Neural cell (in vitro differentiated cells): Measurements from ENCODE around the gene SBNO2. TPM values are rescaled to one million over a fixed set of nuclear protein-coding genes. Genes with fewer than 3 reads are reported as not detected.

ENCODE experiments used
- H2AFZ ChIP-seq: fragments of 200-600, 300-800 bp; sonication (generic), shearing (Covaris generic); 2 replicates; pipeline ENCODE4 v1.6.0; 2014; ENCODE audit warnings: low read depth, mild to moderate bottlenecking, antibody characterized with exemption, low read length, moderate library complexity
- H3F3A ChIP-seq: fragments of 200-600 bp; shearing (Covaris generic); 2 replicates; pipeline ENCODE4 v1.6.1; 2016; ENCODE audit warnings: mild to moderate bottlenecking, moderate library complexity, mixed read lengths, antibody characterized with exemption, low read length; ENCODE audit not compliant: insufficient read depth, poor library complexity, severe bottlenecking
- H3K27ac ChIP-seq: fragments of 200-600, 300-800 bp; sonication (generic), shearing (Covaris generic); 2 replicates; pipeline ENCODE4 v1.5.1; 2014; ENCODE audit warnings: mild to moderate bottlenecking, low read length, moderate library complexity
- H3K27me3 ChIP-seq: fragments of 300-800, 200-600 bp; sonication (generic), shearing (Covaris generic); 2 replicates; pipeline ENCODE4 v1.6.0; 2014; ENCODE audit warnings: mild to moderate bottlenecking, low read depth, low read length, moderate library complexity; ENCODE audit not compliant: insufficient read depth
- H3K36me3 ChIP-seq: fragments of 300-800, 200-600 bp; sonication (generic), shearing (Covaris generic); 2 replicates; pipeline ENCODE4 v1.5.1; 2014; ENCODE audit warnings: mild to moderate bottlenecking, antibody characterized with exemption, low read length, moderate library complexity; ENCODE audit not compliant: insufficient read depth
- H3K4me2 ChIP-seq: fragments of 300-800, 200-600 bp; sonication (generic), shearing (Covaris generic); 2 replicates; pipeline ENCODE4 v1.6.0; 2014; ENCODE audit warnings: mild to moderate bottlenecking, low read length
- H3K4me3 ChIP-seq: fragments of 300-800, 200-600 bp; sonication (generic), shearing (Covaris generic); 2 replicates; pipeline ENCODE4 v1.5.1; 2014; ENCODE audit warnings: mild to moderate bottlenecking, low read length, moderate library complexity
- H3K79me2 ChIP-seq: fragments of 200-600 bp; shearing (Covaris generic); replicated peaks from 2 replicates; pipeline ENCODE4 v1.6.0; 2014; ENCODE audit warnings: mild to moderate bottlenecking, low read length, moderate library complexity; ENCODE audit not compliant: insufficient read depth
- H3K9ac ChIP-seq: fragments of 300-800, 200-600 bp; sonication (generic), shearing (Covaris generic); 2 replicates; pipeline ENCODE4 v1.6.1; 2016; ENCODE audit warnings: mild to moderate bottlenecking, low read length, mixed read lengths
- H3K9me2 ChIP-seq: fragments of 200-600 bp; shearing (Covaris generic); 2 replicates; pipeline ENCODE4 v1.6.1; 2016; ENCODE audit warnings: mild to moderate bottlenecking, low read length, mixed read lengths; ENCODE audit not compliant: insufficient read depth
- H3K9me3 ChIP-seq: fragments of 200-600, 300-800 bp; sonication (generic), shearing (Covaris generic); 2 replicates; pipeline ENCODE4 v1.6.1; 2016; ENCODE audit warnings: mild to moderate bottlenecking, mixed run types, low read length, moderate library complexity, mixed read lengths
- H4K20me1 ChIP-seq: fragments of 200-600 bp; shearing (Covaris generic); 2 replicates; pipeline ENCODE4 v1.6.1; 2016; ENCODE audit warnings: mild to moderate bottlenecking, mixed run types; ENCODE audit not compliant: insufficient read depth
- EP300 ChIP-seq: fragments of 450-650 bp; conservative IDR thresholded peaks from 2 replicates; pipeline ENCODE4 v1.6.1; 2014; ENCODE audit warnings: antibody characterized with exemption, mild to moderate bottlenecking, moderate library complexity; ENCODE audit not compliant: poor library complexity, severe bottlenecking
- EZH2 ChIP-seq: fragments of 200-600, 300-800 bp; shearing (Covaris generic), sonication (generic); IDR thresholded peaks from 2 replicates; pipeline ENCODE4 v1.6.1; 2014; ENCODE audit warnings: antibody characterized with exemption, low read length, borderline replicate concordance, mild to moderate bottlenecking; ENCODE audit not compliant: insufficient read depth, poor library complexity, severe bottlenecking
- MXI1 ChIP-seq: fragments of 450-650 bp; conservative IDR thresholded peaks from 2 replicates; pipeline ENCODE4 v1.6.1; 2014; ENCODE audit warnings: antibody characterized with exemption, mild to moderate bottlenecking; ENCODE audit not compliant: poor library complexity, severe bottlenecking
- POLR2AphosphoS5 ChIP-seq: IDR thresholded peaks from 2 replicates; pipeline ENCODE4 v1.6.1; 2012
- RAD21 ChIP-seq: fragments of 450-650 bp; conservative IDR thresholded peaks from 2 replicates; pipeline ENCODE4 v1.6.1; 2014; ENCODE audit warnings: antibody characterized with exemption, mild to moderate bottlenecking, moderate library complexity
- SMC3 ChIP-seq: fragments of 450-650 bp; conservative IDR thresholded peaks from 2 replicates; pipeline ENCODE4 v1.6.1; 2014; ENCODE audit warnings: antibody characterized with exemption, mild to moderate bottlenecking, moderate library complexity; ENCODE audit not compliant: poor library complexity
- TAF1 ChIP-seq: IDR thresholded peaks from 2 replicates; pipeline ENCODE4 v1.6.1; 2012; ENCODE audit warnings: low read depth
- polyA plus RNA-seq: library from polyadenylated mRNA; depleted of rRNA; stranded (reverse); fragments of >200 nt; gene quantifications from 2 replicates; pipeline ENCODE4 v1.2.3, GENCODE V29; 2014
- TF ChIP-seq, protein P1 (sequence below): IDR thresholded peaks from 2 replicates; pipeline ENCODE4 v1.6.1; 2012; ENCODE audit warnings: borderline replicate concordance
- TF ChIP-seq, protein P2 (sequence below): fragments of 450-650 bp; IDR thresholded peaks from 2 replicates; pipeline ENCODE4 v1.5.1; 2014; ENCODE audit warnings: antibody characterized with exemption, mild to moderate bottlenecking, moderate library complexity; ENCODE audit not compliant: poor library complexity, severe bottlenecking

SBNO2 gene
- polyA plus RNA-seq, 1 donor from 2014 or later = 4.8 TPM

DNA sequence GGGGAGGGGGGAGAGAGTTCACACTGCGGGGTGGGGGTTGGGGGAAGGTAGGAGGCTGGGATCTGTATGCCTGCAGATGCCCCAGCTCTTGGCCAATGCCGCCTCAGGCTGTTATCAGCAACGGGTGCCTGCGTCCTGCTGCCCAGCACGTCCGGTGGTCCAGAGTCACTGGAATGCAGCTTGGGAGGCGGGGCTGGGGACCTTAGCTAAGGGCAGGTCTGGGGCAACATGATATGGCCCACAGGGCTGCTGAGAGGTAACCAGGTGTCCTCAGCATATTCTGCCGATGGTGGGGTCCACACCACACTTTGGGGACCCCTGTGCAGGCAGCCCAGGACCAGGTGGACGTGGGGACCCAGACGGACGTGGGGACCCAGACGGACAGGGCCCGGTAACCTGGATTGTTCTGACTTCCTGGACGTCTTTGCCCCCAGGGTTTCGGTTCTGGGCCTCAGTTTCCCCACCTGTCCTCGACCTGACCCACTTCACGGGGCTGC is 107.8 kb downstream of the SBNO2 start:
- Histone ChIP-seq H3K9me2 (no peaks in the 10 kb centered on the region), H2AFZ (no peak overlapping the region), H3K27ac (no peak overlapping the region), H3K9me3 (no peaks in the 10 kb centered on the region), H3K4me3 (no peak overlapping the region), H3K36me3 (no peaks in the 10 kb centered on the region), H3K9ac (no peak overlapping the region), H3F3A (no peaks in the 10 kb centered on the region), H3K4me2 (no peak overlapping the region), H4K20me1 (no peaks in the 10 kb centered on the region), H3K79me2 (no peaks in the 10 kb centered on the region), H3K27me3 (peaks cover 40% of the 10 kb centered on the region)
- TF ChIP-seq POLR2AphosphoS5 (no peak), SMC3 (no peak), RAD21 (no peak), EZH2 (no peak), TAF1 (no peak), MXI1 (no peak), EP300 (no peak)
- TF ChIP-seq, protein P1, sequence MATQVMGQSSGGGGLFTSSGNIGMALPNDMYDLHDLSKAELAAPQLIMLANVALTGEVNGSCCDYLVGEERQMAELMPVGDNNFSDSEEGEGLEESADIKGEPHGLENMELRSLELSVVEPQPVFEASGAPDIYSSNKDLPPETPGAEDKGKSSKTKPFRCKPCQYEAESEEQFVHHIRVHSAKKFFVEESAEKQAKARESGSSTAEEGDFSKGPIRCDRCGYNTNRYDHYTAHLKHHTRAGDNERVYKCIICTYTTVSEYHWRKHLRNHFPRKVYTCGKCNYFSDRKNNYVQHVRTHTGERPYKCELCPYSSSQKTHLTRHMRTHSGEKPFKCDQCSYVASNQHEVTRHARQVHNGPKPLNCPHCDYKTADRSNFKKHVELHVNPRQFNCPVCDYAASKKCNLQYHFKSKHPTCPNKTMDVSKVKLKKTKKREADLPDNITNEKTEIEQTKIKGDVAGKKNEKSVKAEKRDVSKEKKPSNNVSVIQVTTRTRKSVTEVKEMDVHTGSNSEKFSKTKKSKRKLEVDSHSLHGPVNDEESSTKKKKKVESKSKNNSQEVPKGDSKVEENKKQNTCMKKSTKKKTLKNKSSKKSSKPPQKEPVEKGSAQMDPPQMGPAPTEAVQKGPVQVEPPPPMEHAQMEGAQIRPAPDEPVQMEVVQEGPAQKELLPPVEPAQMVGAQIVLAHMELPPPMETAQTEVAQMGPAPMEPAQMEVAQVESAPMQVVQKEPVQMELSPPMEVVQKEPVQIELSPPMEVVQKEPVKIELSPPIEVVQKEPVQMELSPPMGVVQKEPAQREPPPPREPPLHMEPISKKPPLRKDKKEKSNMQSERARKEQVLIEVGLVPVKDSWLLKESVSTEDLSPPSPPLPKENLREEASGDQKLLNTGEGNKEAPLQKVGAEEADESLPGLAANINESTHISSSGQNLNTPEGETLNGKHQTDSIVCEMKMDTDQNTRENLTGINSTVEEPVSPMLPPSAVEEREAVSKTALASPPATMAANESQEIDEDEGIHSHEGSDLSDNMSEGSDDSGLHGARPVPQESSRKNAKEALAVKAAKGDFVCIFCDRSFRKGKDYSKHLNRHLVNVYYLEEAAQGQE = no peak
- TF ChIP-seq, protein P2, sequence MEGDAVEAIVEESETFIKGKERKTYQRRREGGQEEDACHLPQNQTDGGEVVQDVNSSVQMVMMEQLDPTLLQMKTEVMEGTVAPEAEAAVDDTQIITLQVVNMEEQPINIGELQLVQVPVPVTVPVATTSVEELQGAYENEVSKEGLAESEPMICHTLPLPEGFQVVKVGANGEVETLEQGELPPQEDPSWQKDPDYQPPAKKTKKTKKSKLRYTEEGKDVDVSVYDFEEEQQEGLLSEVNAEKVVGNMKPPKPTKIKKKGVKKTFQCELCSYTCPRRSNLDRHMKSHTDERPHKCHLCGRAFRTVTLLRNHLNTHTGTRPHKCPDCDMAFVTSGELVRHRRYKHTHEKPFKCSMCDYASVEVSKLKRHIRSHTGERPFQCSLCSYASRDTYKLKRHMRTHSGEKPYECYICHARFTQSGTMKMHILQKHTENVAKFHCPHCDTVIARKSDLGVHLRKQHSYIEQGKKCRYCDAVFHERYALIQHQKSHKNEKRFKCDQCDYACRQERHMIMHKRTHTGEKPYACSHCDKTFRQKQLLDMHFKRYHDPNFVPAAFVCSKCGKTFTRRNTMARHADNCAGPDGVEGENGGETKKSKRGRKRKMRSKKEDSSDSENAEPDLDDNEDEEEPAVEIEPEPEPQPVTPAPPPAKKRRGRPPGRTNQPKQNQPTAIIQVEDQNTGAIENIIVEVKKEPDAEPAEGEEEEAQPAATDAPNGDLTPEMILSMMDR = no peak

DNA sequence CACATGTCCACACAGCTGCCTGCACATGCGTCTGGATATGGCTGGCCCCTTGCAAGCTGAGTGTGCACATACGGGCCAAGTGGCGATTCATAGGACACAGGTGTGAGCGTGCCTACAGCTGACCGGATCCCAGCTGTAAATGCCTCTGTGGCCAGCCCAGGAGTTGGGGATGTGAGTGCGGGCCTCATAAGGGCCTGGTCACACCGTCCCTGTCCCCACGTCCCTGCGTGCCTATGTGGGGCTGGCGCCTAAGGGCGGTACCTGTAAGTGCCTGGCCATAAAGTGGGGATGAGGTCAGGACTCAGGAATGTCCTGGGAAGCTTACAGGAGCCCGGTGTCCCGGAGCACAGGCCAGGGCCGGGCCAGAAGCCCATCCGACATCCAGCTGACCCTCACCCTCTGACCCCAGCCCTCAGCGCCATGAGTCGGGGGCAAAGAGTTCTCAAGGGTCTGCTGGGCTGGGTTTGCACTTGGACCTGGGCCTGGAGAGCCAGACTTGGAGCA is 108.4 kb downstream of the SBNO2 start:
- Histone ChIP-seq H3K79me2 (no peaks in the 10 kb centered on the region), H3K27ac (no peak overlapping the region), H3K9ac (no peak overlapping the region), H3K4me3 (no peak overlapping the region), H3K27me3 (peaks cover 36% of the 10 kb centered on the region), H4K20me1 (no peaks in the 10 kb centered on the region), H3K9me3 (no peaks in the 10 kb centered on the region), H3K9me2 (no peaks in the 10 kb centered on the region), H3F3A (no peaks in the 10 kb centered on the region), H3K4me2 (no peak overlapping the region), H2AFZ (no peak overlapping the region), H3K36me3 (no peaks in the 10 kb centered on the region)
- TF ChIP-seq EZH2 (no peak), RAD21 (no peak), TAF1 (no peak), EP300 (no peak), POLR2AphosphoS5 (no peak), SMC3 (no peak), MXI1 (no peak)
- TF ChIP-seq, protein P1 = no peak
- TF ChIP-seq, protein P2 = no peak
